Gastroesophageal sphincter (tissue), 3 donors: ENCODE data around the gene ACSS1.

Source experiments
- CTCF ChIP-seq, 4 experiments: fragments of 200-600 bp in 2 of 4; fragments of 450-650 bp in 2 of 4; sonication (generic) in 1 of 4; IDR thresholded peaks; one replicate each; pipeline ENCODE4 v1.5.1; 2017 to 2019; ENCODE audit warnings: antibody characterized with exemption in 4 of 4, mild to moderate bottlenecking in 2 of 4, moderate library complexity in 2 of 4
- POLR2A ChIP-seq, 2 donors: fragments of 450-650 bp; IDR thresholded peaks; one replicate each; pipeline ENCODE4 v1.6.1; 2017; ENCODE audit warnings: antibody characterized with exemption in 2 of 2, mild to moderate bottlenecking in 2 of 2, moderate library complexity in 1 of 2

- TF ChIP-seq CTCF (IDR thresholded peaks at IDR 0.05) = peak in 1 of 4 experiments; percentile 32
- TF ChIP-seq POLR2A (IDR thresholded peaks at IDR 0.05) = peak in 1 of 2 donors; percentile 11
These were observed 19.8 kb upstream of the ACSS1 start for GRCh38 chr20:25077610-25078169.
